Fibroblast of the aortic adventitia (primary cell): ENCODE results near the gene RABGAP1L. TPM values are rescaled to one million over a fixed set of nuclear protein-coding genes. Genes with fewer than 3 reads are reported as not detected.
"Not testable (repeated sequence)": the region's sequence is repeated elsewhere in the genome, so short reads cannot be mapped to it uniquely, and the experiment has no call there.

ENCODE experiments used
- DNase-seq: peaks from one replicate; pipeline ENCODE4 v3.0.0-alpha.2; 2010; ENCODE audit warnings: low read depth
- H3K4me3 ChIP-seq: 2 replicates; pipeline ENCODE4 v1.5.1; 2011; ENCODE audit warnings: low read depth, mild to moderate bottlenecking, control low read depth, low read length, moderate library complexity
- CTCF ChIP-seq: IDR thresholded peaks from 2 replicates; pipeline ENCODE4 v1.5.1; 2011; ENCODE audit warnings: mild to moderate bottlenecking, low read length, control low read depth, inconsistent platforms; ENCODE audit not compliant: insufficient read depth
- total RNA-seq: library from RNA; depleted of rRNA; stranded (reverse); fragments of >200 nt; gene quantifications from 2 replicates; pipeline ENCODE4 v1.2.3, GENCODE V29; 2012; ENCODE audit warnings: low replicate concordance

RABGAP1L gene
- total RNA-seq, 1 donor = 39.9 TPM

GRCh38 chr1:175009532-175009931, 850.2 kb downstream of the RABGAP1L start:
- DNase-seq = no peak
- TF ChIP-seq CTCF = no peak
- no peak overlapping the region for H3K4me3 ChIP-seq

- no peak overlapping the region for H3K4me3 ChIP-seq
- TF ChIP-seq CTCF = no peak
These were observed 854.1 kb downstream of the RABGAP1L start for GRCh38 chr1:175013445-175013844.

GRCh38 chr1:175015243-175015642, 855.9 kb downstream of the RABGAP1L start:
- DNase-seq = peak; percentile 82
- TF ChIP-seq CTCF = no peak

More at GRCh38 chr1:175013445-175013844, 854.1 kb downstream of the RABGAP1L start:
- DNase-seq = no peak

DNA sequence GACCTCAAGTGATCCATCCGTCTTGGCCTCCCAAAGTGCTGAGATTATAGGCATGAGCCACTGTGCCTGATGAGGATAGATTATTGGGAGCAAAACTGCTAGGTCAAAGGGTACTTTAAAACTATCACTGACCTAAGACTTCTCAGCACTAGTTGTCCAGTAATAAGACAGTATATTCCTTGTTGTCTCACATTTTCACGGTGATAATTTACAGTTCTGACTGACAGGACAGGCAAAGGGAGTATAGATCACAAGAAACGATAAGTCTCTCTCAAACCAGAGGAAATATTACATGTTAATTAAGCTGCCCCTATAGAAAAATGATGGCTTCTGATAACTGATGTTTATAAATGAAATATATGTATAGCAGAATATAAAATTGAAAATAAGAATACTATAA, 860.2 kb downstream of the RABGAP1L start:
- no peak for TF ChIP-seq CTCF
- no peak overlapping the region for H3K4me3 ChIP-seq
- DNase-seq = no peak

More at GRCh38 chr1:175015243-175015642, 855.9 kb downstream of the RABGAP1L start:
- no peak overlapping the region for H3K4me3 ChIP-seq

GRCh38 chr1:175023043-175023921, 864.0 kb downstream of the RABGAP1L start, which contains the start of gene MRPS14:
Gene MRPS14, minus strand, starts transcription at chr1:175023425. Its CDS starts 17 bp downstream, at chr1:175023408.
- DNase-seq = peak; percentile 99
- peak within 1 kb of the TSS; percentile 99 for H3K4me3 ChIP-seq
- TF ChIP-seq CTCF = no peak

- H3K4me3 ChIP-seq = peak overlapping the region; percentile 99
- DNase-seq = not testable (repeated sequence)
These were observed 864.6 kb downstream of the RABGAP1L start for GRCh38 chr1:175023922-175024242.

DNA sequence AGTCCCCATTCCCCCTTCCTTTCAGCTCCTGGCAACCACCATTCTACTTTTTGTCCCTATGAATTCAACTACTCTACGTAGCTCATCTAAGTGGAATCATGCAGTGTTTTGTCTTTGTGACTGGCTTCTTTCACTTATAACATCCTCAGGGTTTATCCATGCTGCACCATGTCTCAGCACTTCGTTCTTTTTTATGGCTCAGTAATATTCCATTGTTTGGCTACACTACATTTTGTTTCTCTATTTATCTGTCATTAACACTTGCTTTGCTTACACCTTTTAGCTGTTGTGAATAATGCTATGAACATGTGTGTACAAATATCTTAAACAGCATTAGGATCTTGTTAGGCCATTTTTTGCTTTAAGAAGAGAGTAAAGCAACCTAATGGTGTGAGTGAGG, 865.5 kb downstream of the RABGAP1L start:
- H3K4me3 ChIP-seq = no peak overlapping the region
- no peak for TF ChIP-seq CTCF
- DNase-seq = no peak
